Testis (tissue), 2 donors: ENCODE data around the gene GNAS.

Experiments
- CTCF ChIP-seq, 3 experiments: fragments of 450-650 bp in 2 of 3; fragments of 200-600 bp in 1 of 3; sonication (generic) in 1 of 3; IDR thresholded peaks; one replicate each; pipeline ENCODE4 v1.5.1; 2016 to 2019; ENCODE audit warnings: antibody characterized with exemption in 3 of 3, mild to moderate bottlenecking in 2 of 3, moderate library complexity in 1 of 3
- POLR2A ChIP-seq: fragments of 450-650 bp; IDR thresholded peaks from one replicate; pipeline ENCODE4 v1.6.1; 2017; ENCODE audit warnings: antibody characterized with exemption, mild to moderate bottlenecking, moderate library complexity

- no peak for TF ChIP-seq POLR2A
- no peak for TF ChIP-seq CTCF (IDR thresholded peaks at IDR 0.05)
Observed at GRCh38 chr20:58864346-58864745, 11.8 kb downstream of the GNAS start.
